HepG2 (cell line): ENCODE results near the gene ZCCHC3. TPM values are rescaled to one million over a fixed set of nuclear protein-coding genes. Genes with fewer than 3 reads are reported as not detected.
A peak's percentile ranks its signal among the peaks of the same experiment; 100 is the strongest.

Experiments
- AHR ChIP-seq: IDR thresholded peaks from 2 replicates; pipeline ENCODE4 v1.6.1; 2018; ENCODE audit warnings: missing genetic modification reagents, missing compliant biosample characterization
- ARID2 ChIP-seq: sonication (generic); formaldehyde crosslinking; IDR thresholded peaks from 2 replicates; pipeline ENCODE4 v1.8.1; 2022; ENCODE audit warnings: mild to moderate bottlenecking, missing genetic modification reagents, borderline replicate concordance
- ARNTL ChIP-seq: sonication (generic); formaldehyde crosslinking; IDR thresholded peaks from 2 replicates; pipeline ENCODE4 v1.4.0; 2020; ENCODE audit warnings: mild to moderate bottlenecking, missing genetic modification reagents
- CAMTA2 ChIP-seq: sonication (generic); formaldehyde crosslinking; IDR thresholded peaks from 2 replicates; pipeline ENCODE4 v1.4.0; 2020; ENCODE audit warnings: mild to moderate bottlenecking, missing genetic modification reagents, borderline replicate concordance
- ELF3 ChIP-seq: IDR thresholded peaks from 2 replicates; pipeline ENCODE4 v1.6.1; 2016; ENCODE audit warnings: missing genetic modification reagents, missing compliant biosample characterization
- ELF4 ChIP-seq: sonication (generic); formaldehyde crosslinking; IDR thresholded peaks from 2 replicates; pipeline ENCODE4 v1.5.0; 2020; ENCODE audit warnings: missing genetic modification reagents, mild to moderate bottlenecking, moderate library complexity, borderline replicate concordance
- FOXK1 ChIP-seq: sonication (generic); formaldehyde crosslinking; IDR thresholded peaks from 2 replicates; pipeline ENCODE4 v1.4.0; 2020; ENCODE audit warnings: low read depth, missing genetic modification reagents, borderline replicate concordance
- KDM3A ChIP-seq: IDR thresholded peaks from 2 replicates; pipeline ENCODE4 v1.6.1; 2018; ENCODE audit warnings: low read depth, missing compliant biosample characterization
- NFIB ChIP-seq: sonication (generic); formaldehyde crosslinking; IDR thresholded peaks from 2 replicates; pipeline ENCODE4 v1.9.0; 2021; ENCODE audit warnings: missing genetic modification reagents, mild to moderate bottlenecking, borderline replicate concordance
- POLR2AphosphoS2 ChIP-seq: IDR thresholded peaks from 2 replicates; pipeline ENCODE4 v1.6.1; 2011; ENCODE audit warnings: low read depth, low read length, improper control_type of control experiment
- SIN3B ChIP-seq: fragments of 150-350 bp; IDR thresholded peaks from 2 replicates; pipeline ENCODE4 v1.6.1; 2014; ENCODE audit warnings: low read length
- SMAD3 ChIP-seq: sonication (generic); formaldehyde crosslinking; IDR thresholded peaks from 2 replicates; pipeline ENCODE4 v1.4.0; 2020; ENCODE audit warnings: missing genetic modification reagents
- SMARCC2 ChIP-seq: fragments of 450-650 bp; IDR thresholded peaks from 2 replicates; pipeline ENCODE4 v1.6.1; 2017; ENCODE audit warnings: antibody characterized with exemption, mild to moderate bottlenecking
- SMARCE1 ChIP-seq: fragments of 450-650 bp; IDR thresholded peaks from 2 replicates; pipeline ENCODE4 v1.6.1; 2017; ENCODE audit warnings: borderline replicate concordance
- TCF7 ChIP-seq: sonication (generic); IDR thresholded peaks from 2 replicates; pipeline ENCODE4 v1.6.1; 2016; ENCODE audit warnings: antibody characterized with exemption, low read depth
- THAP8 ChIP-seq: sonication (generic); formaldehyde crosslinking; IDR thresholded peaks from 2 replicates; pipeline ENCODE4 v1.5.1; 2020; ENCODE audit warnings: missing genetic modification reagents, mild to moderate bottlenecking, borderline replicate concordance
- ZEB1 ChIP-seq: IDR thresholded peaks from 2 replicates; pipeline ENCODE4 v1.6.1; 2012; ENCODE audit warnings: mild to moderate bottlenecking, low read depth, inconsistent platforms; ENCODE audit not compliant: insufficient replicate concordance
- ZNF20 ChIP-seq: sonication (generic); formaldehyde crosslinking; IDR thresholded peaks from 2 replicates; pipeline ENCODE4 v1.4.0; 2020; ENCODE audit warnings: mild to moderate bottlenecking, moderate library complexity, missing genetic modification reagents
- ZNF33B ChIP-seq: sonication (generic); formaldehyde crosslinking; IDR thresholded peaks from 2 replicates; pipeline ENCODE4 v1.5.1; 2020; ENCODE audit warnings: mild to moderate bottlenecking, missing genetic modification reagents
- ZNF550 ChIP-seq: sonication (generic); formaldehyde crosslinking; IDR thresholded peaks from 2 replicates; pipeline ENCODE4 v1.4.0; 2020; ENCODE audit warnings: mild to moderate bottlenecking, missing genetic modification reagents, borderline replicate concordance
- ZNF746 ChIP-seq: sonication (generic); formaldehyde crosslinking; IDR thresholded peaks from 2 replicates; pipeline ENCODE4 v1.8.0; 2022; ENCODE audit warnings: mild to moderate bottlenecking, missing genetic modification reagents
- ZNF747 ChIP-seq: sonication (generic); formaldehyde crosslinking; IDR thresholded peaks from 2 replicates; pipeline ENCODE4 v1.8.1; 2023; ENCODE audit warnings: missing genetic modification reagents, mild to moderate bottlenecking, borderline replicate concordance
- polyA plus RNA-seq, 8 experiments: library from polyadenylated mRNA; depleted of rRNA in 3 of 8; stranded (reverse) in 7 of 8; unstranded in 1 of 8; fragments of >200 nt; fragmentation: Illumina TruSeq in 4 of 8; extraction: Trizol in 4 of 8; gene quantifications; 2 replicates each; pipeline versions ENCODE4 v1.2.1 to v1.2.3, GENCODE V29; 2011 to 2016; ENCODE audit warnings: low read depth in 4 of 8, missing spikeins in 1 of 8, mixed read lengths in 1 of 8; ENCODE audit not compliant: insufficient read depth in 1 of 8
- total RNA-seq, 5 experiments: library from RNA; depleted of rRNA; stranded (reverse); fragments of >200 nt; fragmentation: Illumina TruSeq; extraction: Trizol; gene quantifications; 2 replicates each; pipeline ENCODE4 v1.2.3, GENCODE V29; 2016; ENCODE audit warnings: low read depth in 1 of 5
- TF ChIP-seq, protein P1 (sequence below): sonication (generic); formaldehyde crosslinking; IDR thresholded peaks from 2 replicates; pipeline ENCODE4 v1.5.1; 2020; ENCODE audit warnings: mild to moderate bottlenecking, missing genetic modification reagents, borderline replicate concordance
- TF ChIP-seq, protein P2 (sequence below): sonication (generic); formaldehyde crosslinking; IDR thresholded peaks from 2 replicates; pipeline ENCODE4 v1.9.0; 2021; ENCODE audit warnings: missing genetic modification reagents, mild to moderate bottlenecking, borderline replicate concordance
- TF ChIP-seq, protein P3 (sequence below): sonication (generic); formaldehyde crosslinking; IDR thresholded peaks from 2 replicates; pipeline ENCODE4 v1.4.0; 2020; ENCODE audit warnings: missing genetic modification reagents

ZCCHC3 gene
- total and polyA plus RNA-seq, 2 of the 13 experiments (the other 11 are each of a cell fraction or from before 2014, with no cell fraction given) = 46.6 to 63.0 TPM

- TF ChIP-seq THAP8 (CRISPR knock-in tag) (peak; percentile 95; the same call in 1 of the 2 replicates), POLR2AphosphoS2 (peak; percentile 57; the same call in 1 of the 2 replicates), ZEB1 (peak; percentile 90), SIN3B (no peak), SMARCE1 (no peak), ELF4 (CRISPR knock-in tag) (peak; percentile 90), SMAD3 (CRISPR knock-in tag) (peak; percentile 90), ZNF20 (CRISPR knock-in tag) (no peak), ARID2 (CRISPR knock-in tag) (0 out of 2 replicates have a peak, but pooled peaks have one; percentile 85), ARNTL (CRISPR knock-in tag) (peak; percentile 93), FOXK1 (CRISPR knock-in tag) (peak; percentile 92), ELF3 (CRISPR knock-in tag) (peak; percentile 97), ZNF550 (CRISPR knock-in tag) (no peak), SMARCC2 (no peak), KDM3A (peak; percentile 100), ZNF33B (CRISPR knock-in tag) (peak; percentile 91; the same call in 1 of the 2 replicates), TCF7 (no peak; the same call in 1 of the 2 replicates), CAMTA2 (CRISPR knock-in tag) (no peak), AHR (peak; percentile 97), ZNF747 (CRISPR knock-in tag) (peak; percentile 100), ZNF746 (CRISPR knock-in tag) (peak; percentile 99), NFIB (CRISPR knock-in tag) (no peak)
- TF ChIP-seq, protein P1, sequence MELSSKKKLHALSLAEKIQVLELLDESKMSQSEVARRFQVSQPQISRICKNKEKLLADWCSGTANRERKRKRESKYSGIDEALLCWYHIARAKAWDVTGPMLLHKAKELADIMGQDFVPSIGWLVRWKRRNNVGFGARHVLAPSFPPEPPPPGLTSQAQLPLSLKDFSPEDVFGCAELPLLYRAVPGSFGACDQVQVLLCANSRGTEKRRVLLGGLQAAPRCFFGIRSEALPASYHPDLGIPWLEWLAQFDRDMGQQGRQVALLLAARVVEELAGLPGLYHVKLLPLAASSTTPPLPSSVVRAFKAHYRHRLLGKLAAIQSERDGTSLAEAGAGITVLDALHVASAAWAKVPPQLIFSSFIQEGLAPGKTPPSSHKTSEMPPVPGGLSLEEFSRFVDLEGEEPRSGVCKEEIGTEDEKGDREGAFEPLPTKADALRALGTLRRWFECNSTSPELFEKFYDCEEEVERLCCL = no peak
- TF ChIP-seq, protein P2, sequence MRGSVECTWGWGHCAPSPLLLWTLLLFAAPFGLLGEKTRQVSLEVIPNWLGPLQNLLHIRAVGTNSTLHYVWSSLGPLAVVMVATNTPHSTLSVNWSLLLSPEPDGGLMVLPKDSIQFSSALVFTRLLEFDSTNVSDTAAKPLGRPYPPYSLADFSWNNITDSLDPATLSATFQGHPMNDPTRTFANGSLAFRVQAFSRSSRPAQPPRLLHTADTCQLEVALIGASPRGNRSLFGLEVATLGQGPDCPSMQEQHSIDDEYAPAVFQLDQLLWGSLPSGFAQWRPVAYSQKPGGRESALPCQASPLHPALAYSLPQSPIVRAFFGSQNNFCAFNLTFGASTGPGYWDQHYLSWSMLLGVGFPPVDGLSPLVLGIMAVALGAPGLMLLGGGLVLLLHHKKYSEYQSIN (CRISPR knock-in tag) = no peak
- TF ChIP-seq, protein P3, sequence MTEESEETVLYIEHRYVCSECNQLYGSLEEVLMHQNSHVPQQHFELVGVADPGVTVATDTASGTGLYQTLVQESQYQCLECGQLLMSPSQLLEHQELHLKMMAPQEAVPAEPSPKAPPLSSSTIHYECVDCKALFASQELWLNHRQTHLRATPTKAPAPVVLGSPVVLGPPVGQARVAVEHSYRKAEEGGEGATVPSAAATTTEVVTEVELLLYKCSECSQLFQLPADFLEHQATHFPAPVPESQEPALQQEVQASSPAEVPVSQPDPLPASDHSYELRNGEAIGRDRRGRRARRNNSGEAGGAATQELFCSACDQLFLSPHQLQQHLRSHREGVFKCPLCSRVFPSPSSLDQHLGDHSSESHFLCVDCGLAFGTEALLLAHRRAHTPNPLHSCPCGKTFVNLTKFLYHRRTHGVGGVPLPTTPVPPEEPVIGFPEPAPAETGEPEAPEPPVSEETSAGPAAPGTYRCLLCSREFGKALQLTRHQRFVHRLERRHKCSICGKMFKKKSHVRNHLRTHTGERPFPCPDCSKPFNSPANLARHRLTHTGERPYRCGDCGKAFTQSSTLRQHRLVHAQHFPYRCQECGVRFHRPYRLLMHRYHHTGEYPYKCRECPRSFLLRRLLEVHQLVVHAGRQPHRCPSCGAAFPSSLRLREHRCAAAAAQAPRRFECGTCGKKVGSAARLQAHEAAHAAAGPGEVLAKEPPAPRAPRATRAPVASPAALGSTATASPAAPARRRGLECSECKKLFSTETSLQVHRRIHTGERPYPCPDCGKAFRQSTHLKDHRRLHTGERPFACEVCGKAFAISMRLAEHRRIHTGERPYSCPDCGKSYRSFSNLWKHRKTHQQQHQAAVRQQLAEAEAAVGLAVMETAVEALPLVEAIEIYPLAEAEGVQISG = peak; percentile 91
These were observed 50.5 kb downstream of the ZCCHC3 start (continued) for GRCh38 chr20:347640-348484.
